HCT116 (cell line): Measurements from ENCODE around the gene CUEDC1. TPM values are rescaled to one million over a fixed set of nuclear protein-coding genes. Genes with fewer than 3 reads are reported as not detected.

ENCODE experiments used
- ATAC-seq: fragments of 200-7000 bp; cut with Tn5 transposase; 2 replicates; pipeline ENCODE4 v1.9.1; 2020; ENCODE audit warnings: mild to moderate bottlenecking, moderate library complexity
- BruUV-seq: library from RNA; stranded (reverse); fragments of 400-500 nt; replicated peaks from 2 replicates; lab custom pipeline; 2021; lab: Mats Ljungman, UMichigan
- CTCF ChIA-PET: fragments of 300-600 bp; sonication (Branson Sonifier 250); formaldehyde crosslinking; loops from one replicate; lab custom pipeline; 2021; ENCODE audit warnings: antibody characterized with exemption; lab: Charles Lee
- POLR2A ChIA-PET: fragments of 300-600, 350-600 bp; sonication (Branson Sonifier 250); formaldehyde crosslinking; loops from one replicate; lab custom pipeline; 2021; ENCODE audit warnings: antibody characterized with exemption; lab: Charles Lee
- RAD21 ChIA-PET, 2 experiments: fragments of 300-600 bp; sonication (Branson Sonifier 250); formaldehyde crosslinking; loops; one replicate each; lab custom pipeline; 2023; ENCODE audit warnings: low total read pairs in 2 of 2; ENCODE audit not compliant: uncharacterized antibody in 2 of 2, unreplicated experiment in 2 of 2, low non-redundant PET in 1 of 2; lab: Charles Lee
- DNase-seq: peaks from one replicate; pipeline ENCODE4 v3.0.0-alpha.2; 2010; ENCODE audit warnings: low read depth, low spot score
- H2AFZ ChIP-seq: fragments of 200-600 bp; shearing (Covaris generic), sonication (generic); 2 replicates; pipeline ENCODE4 v1.6.1; 2017; ENCODE audit warnings: low read depth, mixed run types, mixed read lengths, antibody characterized with exemption, low read length; ENCODE audit not compliant: poor library complexity, severe bottlenecking
- H3K27ac ChIP-seq: 2 replicates; pipeline ENCODE4 v1.5.1; 2012; ENCODE audit warnings: low read depth, low read length
- H3K27me3 ChIP-seq: fragments of 200-600 bp; sonication (generic); 2 replicates; pipeline ENCODE4 v1.6.1; 2016; ENCODE audit warnings: mixed run types, low read length, mixed read lengths; ENCODE audit not compliant: insufficient read depth
- H3K36me3 ChIP-seq, 2 experiments: fragments of 200-500 bp in 1 of 2; fragments of 200-600 bp in 1 of 2; sonication (Bioruptor generic) in 1 of 2; sonication (generic) in 1 of 2; 2 replicates each; pipeline versions ENCODE4 v1.5.1 to v1.6.1; 2014 to 2016; ENCODE audit warnings: low read length in 2 of 2, inconsistent platforms in 1 of 2, mixed read lengths in 1 of 2, mixed run types in 1 of 2; ENCODE audit not compliant: insufficient read depth in 2 of 2, control insufficient read depth in 1 of 2
- H3K4me1 ChIP-seq, 2 experiments: fragments of 200-600 bp in 1 of 2; sonication (generic) in 1 of 2; 2 replicates each; pipeline versions ENCODE4 v1.5.1 to v1.6.1; 2012 to 2017; ENCODE audit warnings: low read length in 2 of 2, inconsistent platforms in 1 of 2, mild to moderate bottlenecking in 1 of 2, mixed read lengths in 1 of 2, mixed run types in 1 of 2, moderate library complexity in 1 of 2; ENCODE audit not compliant: insufficient read depth in 2 of 2, control insufficient read depth in 1 of 2
- H3K4me2 ChIP-seq: fragments of 200-600 bp; sonication (generic); 2 replicates; pipeline ENCODE4 v1.6.1; 2017; ENCODE audit warnings: mixed run types, low read length, mixed read lengths
- H3K4me3 ChIP-seq, 2 experiments: fragments of 200-600 bp in 1 of 2; sonication (generic) in 1 of 2; replicated peaks in 1 of 2; 2 replicates each; pipeline ENCODE4 v1.5.1; 2011 to 2016; ENCODE audit warnings: low read length in 2 of 2, control low read depth in 1 of 2, low read depth in 1 of 2, mild to moderate bottlenecking in 1 of 2, mixed read lengths in 1 of 2, mixed run types in 1 of 2
- H3K79me2 ChIP-seq: fragments of 200-600 bp; sonication (generic); 2 replicates; pipeline ENCODE4 v1.6.1; 2017; ENCODE audit warnings: mild to moderate bottlenecking, mixed run types, low read length, moderate library complexity, mixed read lengths; ENCODE audit not compliant: insufficient read depth
- H3K9ac ChIP-seq: fragments of 200-600 bp; sonication (generic); 2 replicates; pipeline ENCODE4 v1.6.1; 2016; ENCODE audit warnings: low read length, mixed read lengths
- H3K9me2 ChIP-seq: fragments of 200-600 bp; sonication (generic), shearing (Covaris generic); 2 replicates; pipeline ENCODE4 v1.6.1; 2017; ENCODE audit warnings: mixed run types, mild to moderate bottlenecking, moderate library complexity; ENCODE audit not compliant: insufficient read depth
- H3K9me3 ChIP-seq, 2 experiments: fragments of 200-500 bp in 1 of 2; fragments of 200-600 bp in 1 of 2; sonication (Bioruptor generic) in 1 of 2; sonication (generic) in 1 of 2; 2 replicates each; pipeline ENCODE4 v1.6.1; 2014 to 2017; ENCODE audit warnings: low read length in 2 of 2, mixed read lengths in 2 of 2, inconsistent platforms in 1 of 2, low read depth in 1 of 2, mild to moderate bottlenecking in 1 of 2, mixed run types in 1 of 2, moderate library complexity in 1 of 2; ENCODE audit not compliant: control insufficient read depth in 1 of 2, insufficient read depth in 1 of 2
- H4K20me1 ChIP-seq: fragments of 200-600 bp; sonication (generic), shearing (Covaris generic); 2 replicates; pipeline ENCODE4 v1.6.1; 2017; ENCODE audit warnings: mixed run types, mild to moderate bottlenecking, moderate library complexity; ENCODE audit not compliant: insufficient read depth
- CBX3 ChIP-seq: IDR thresholded peaks from 2 replicates; pipeline ENCODE4 v1.6.1; 2012; ENCODE audit warnings: low read depth
- CEBPB ChIP-seq: IDR thresholded peaks from 2 replicates; pipeline ENCODE4 v1.6.1; 2012; ENCODE audit warnings: low read depth
- EGR1 ChIP-seq: IDR thresholded peaks from 2 replicates; pipeline ENCODE4 v1.6.1; 2012; ENCODE audit warnings: low read depth
- ELF1 ChIP-seq: IDR thresholded peaks from 2 replicates; pipeline ENCODE4 v1.6.1; 2012; ENCODE audit warnings: low read depth, borderline replicate concordance
- EZH2 ChIP-seq: fragments of 200-600 bp; sonication (generic); IDR thresholded peaks from 2 replicates; pipeline ENCODE4 v1.6.1; 2017; ENCODE audit warnings: antibody characterized with exemption, mixed run types
- EZH2phosphoT487 ChIP-seq: fragments of 200-600 bp; IDR thresholded peaks from 2 replicates; pipeline ENCODE4 v1.6.1; 2018; ENCODE audit warnings: antibody characterized with exemption, borderline replicate concordance
- FOSL1 ChIP-seq: IDR thresholded peaks from 2 replicates; pipeline ENCODE4 v1.6.1; 2012; ENCODE audit warnings: low read depth
- JUND ChIP-seq: IDR thresholded peaks from 2 replicates; pipeline ENCODE4 v1.6.1; 2012
- POLR2A ChIP-seq: IDR thresholded peaks from 2 replicates; pipeline ENCODE4 v1.7.0; 2011; ENCODE audit warnings: borderline replicate concordance; ENCODE audit not compliant: insufficient read depth, insufficient read length; ENCODE audit errors: extremely low read depth
- POLR2AphosphoS5 ChIP-seq: IDR thresholded peaks from 2 replicates; pipeline ENCODE4 v1.6.1; 2011; ENCODE audit warnings: mild to moderate bottlenecking, low read depth, low read length, moderate library complexity
- RAD21 ChIP-seq: IDR thresholded peaks from 2 replicates; pipeline ENCODE4 v1.6.1; 2012; ENCODE audit warnings: low read depth, mild to moderate bottlenecking
- SIN3A ChIP-seq: IDR thresholded peaks from 2 replicates; pipeline ENCODE4 v1.6.1; 2012; ENCODE audit warnings: low read depth
- SP1 ChIP-seq: IDR thresholded peaks from 2 replicates; pipeline ENCODE4 v1.6.1; 2012; ENCODE audit warnings: low read depth
- SRF ChIP-seq: IDR thresholded peaks from 2 replicates; pipeline ENCODE4 v1.6.1; 2012; ENCODE audit warnings: low read depth
- TCF7L2 ChIP-seq: IDR thresholded peaks from 2 replicates; pipeline ENCODE4 v1.7.0; 2011; ENCODE audit warnings: borderline replicate concordance, inconsistent platforms; ENCODE audit not compliant: insufficient read depth, insufficient read length; ENCODE audit errors: extremely low read depth
- YY1 ChIP-seq: IDR thresholded peaks from 2 replicates; pipeline ENCODE4 v1.6.1; 2011; ENCODE audit warnings: low read length, low read depth, moderate library complexity, mild to moderate bottlenecking; ENCODE audit not compliant: insufficient replicate concordance; ENCODE audit errors: extremely low read depth
- ZFX ChIP-seq: fragments of 450-650 bp; IDR thresholded peaks from 2 replicates; pipeline ENCODE4 v1.6.1; 2017
- ZNF274 ChIP-seq: fragments of 200-500 bp; sonication (Bioruptor generic); IDR thresholded peaks from 2 replicates; pipeline ENCODE4 v1.6.1; 2014; ENCODE audit warnings: mild to moderate bottlenecking, low read depth, low read length, inconsistent platforms
- intact Hi-C: fragments of 100-400 bp; cut with micrococcal nuclease; formaldehyde crosslinking; loops from 2 replicates; pipeline ENCODE4 v1.10.0; 2022
- total RNA-seq: library from RNA; stranded (reverse); gene quantifications from one replicate; pipeline ENCODE4 v1.2.1, GENCODE V29; 2021; ENCODE audit not compliant: unreplicated experiment
- TF ChIP-seq, protein P1 (sequence below): IDR thresholded peaks from 2 replicates; pipeline ENCODE4 v1.6.1; 2012; ENCODE audit warnings: low read depth
- TF ChIP-seq, protein P2 (sequence below), 3 experiments: fragments of 200-600 bp in 1 of 3; sonication (generic) in 1 of 3; IDR thresholded peaks in 2 of 3; conservative IDR thresholded peaks in 1 of 3; 2 replicates each; pipeline ENCODE4 v1.5.1; 2012 to 2017; ENCODE audit warnings: low read depth in 2 of 3, low read length in 2 of 3, antibody characterized with exemption in 1 of 3, borderline replicate concordance in 1 of 3, control low read depth in 1 of 3, mild to moderate bottlenecking in 1 of 3, mixed read lengths in 1 of 3, mixed run types in 1 of 3, moderate library complexity in 1 of 3; ENCODE audit not compliant: insufficient read depth in 1 of 3
- TF ChIP-seq, protein P3 (sequence below): IDR thresholded peaks from 2 replicates; pipeline ENCODE4 v1.6.1; 2012
- TF ChIP-seq, protein P4 (sequence below): IDR thresholded peaks from 2 replicates; pipeline ENCODE4 v1.6.1; 2012

Gene CUEDC1
- total RNA-seq, 1 experiment from 2014 or later, result 60.2 TPM

DNA sequence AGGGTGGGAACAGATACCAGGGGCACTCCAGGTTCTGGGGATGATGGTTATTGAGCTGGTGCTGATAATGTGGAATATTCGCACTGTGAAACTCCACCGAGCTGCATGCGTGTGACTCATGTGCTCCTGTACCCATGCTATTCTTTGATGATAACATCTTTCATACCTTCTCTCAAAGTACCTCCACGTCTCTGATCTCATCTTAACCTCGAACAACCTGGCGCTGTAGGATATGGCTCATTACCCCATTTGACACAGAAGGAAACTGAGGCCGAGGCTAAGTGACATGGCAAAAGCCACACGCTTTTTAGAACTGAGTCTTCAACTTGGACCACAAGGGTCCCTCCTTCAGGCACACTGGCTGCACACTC lies 75.1 kb downstream of the CUEDC1 start:
- H3K4me1 ChIP-seq, result peaks cover 67 to 87% of the 10 kb centered on the region in 2 experiments
- H3K36me3 ChIP-seq, result peaks cover 0 to 29% of the 10 kb centered on the region in 2 experiments; a peak in 2 of 4 replicates
- H2AFZ ChIP-seq, result no peak overlapping the region
- no peaks in the 10 kb centered on the region for H3K9me2 ChIP-seq
- peak overlapping the region; percentile 75 for H3K27ac ChIP-seq
- peaks cover 1% of the 10 kb centered on the region; the same call in 1 of the 2 replicates for H3K79me2 ChIP-seq
- no peaks in the 10 kb centered on the region for H3K27me3 ChIP-seq
- no peaks in the 10 kb centered on the region for H4K20me1 ChIP-seq
- peak overlapping the region; percentile 59 for H3K9ac ChIP-seq
- H3K4me2 ChIP-seq, result peak overlapping the region; percentile 67
- POLR2A ChIA-PET, result interaction anchor here (1.4 to 2.6 kb wide), 3 partner anchors 10 to 20 kb away, joined by 5 to 9 read pairs (median 8); no protein-coding TSS in a partner anchor
- intact Hi-C loops, result no loop called here
- ATAC-seq, result peak; percentile 41
- H3K9me3 ChIP-seq, result no peaks in the 10 kb centered on the region; a peak in 1 of 4 replicates
- RAD21 ChIA-PET, result interaction anchor here (0.9 to 2.3 kb wide), 5 partner anchors 12 to 120 kb away, joined by 3 to 8 read pairs (median 4); no protein-coding TSS in a partner anchor
- no TSS peak for BruUV-seq
- H3K4me3 ChIP-seq, result peak overlapping the region in 1 of 2 experiments; percentile 26; a peak in 1 of 4 replicates
- DNase-seq, result no peak
- CTCF ChIA-PET, result interaction anchor here (0.7 to 2.4 kb wide), 6 partner anchors 10 to 22 kb away, joined by 3 to 11 read pairs (median 4); no protein-coding TSS in a partner anchor
- TF ChIP-seq, protein P1, sequence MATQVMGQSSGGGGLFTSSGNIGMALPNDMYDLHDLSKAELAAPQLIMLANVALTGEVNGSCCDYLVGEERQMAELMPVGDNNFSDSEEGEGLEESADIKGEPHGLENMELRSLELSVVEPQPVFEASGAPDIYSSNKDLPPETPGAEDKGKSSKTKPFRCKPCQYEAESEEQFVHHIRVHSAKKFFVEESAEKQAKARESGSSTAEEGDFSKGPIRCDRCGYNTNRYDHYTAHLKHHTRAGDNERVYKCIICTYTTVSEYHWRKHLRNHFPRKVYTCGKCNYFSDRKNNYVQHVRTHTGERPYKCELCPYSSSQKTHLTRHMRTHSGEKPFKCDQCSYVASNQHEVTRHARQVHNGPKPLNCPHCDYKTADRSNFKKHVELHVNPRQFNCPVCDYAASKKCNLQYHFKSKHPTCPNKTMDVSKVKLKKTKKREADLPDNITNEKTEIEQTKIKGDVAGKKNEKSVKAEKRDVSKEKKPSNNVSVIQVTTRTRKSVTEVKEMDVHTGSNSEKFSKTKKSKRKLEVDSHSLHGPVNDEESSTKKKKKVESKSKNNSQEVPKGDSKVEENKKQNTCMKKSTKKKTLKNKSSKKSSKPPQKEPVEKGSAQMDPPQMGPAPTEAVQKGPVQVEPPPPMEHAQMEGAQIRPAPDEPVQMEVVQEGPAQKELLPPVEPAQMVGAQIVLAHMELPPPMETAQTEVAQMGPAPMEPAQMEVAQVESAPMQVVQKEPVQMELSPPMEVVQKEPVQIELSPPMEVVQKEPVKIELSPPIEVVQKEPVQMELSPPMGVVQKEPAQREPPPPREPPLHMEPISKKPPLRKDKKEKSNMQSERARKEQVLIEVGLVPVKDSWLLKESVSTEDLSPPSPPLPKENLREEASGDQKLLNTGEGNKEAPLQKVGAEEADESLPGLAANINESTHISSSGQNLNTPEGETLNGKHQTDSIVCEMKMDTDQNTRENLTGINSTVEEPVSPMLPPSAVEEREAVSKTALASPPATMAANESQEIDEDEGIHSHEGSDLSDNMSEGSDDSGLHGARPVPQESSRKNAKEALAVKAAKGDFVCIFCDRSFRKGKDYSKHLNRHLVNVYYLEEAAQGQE, result no peak
- TF ChIP-seq ZNF274, result no peak
- no peak for TF ChIP-seq EGR1
- TF ChIP-seq EZH2phosphoT487, result no peak
- peak; percentile 58 for TF ChIP-seq FOSL1
- TF ChIP-seq SRF, result no peak
- TF ChIP-seq JUND, result peak; percentile 75
- TF ChIP-seq ELF1, result no peak
- TF ChIP-seq POLR2A, result no peak
- TF ChIP-seq, protein P2, sequence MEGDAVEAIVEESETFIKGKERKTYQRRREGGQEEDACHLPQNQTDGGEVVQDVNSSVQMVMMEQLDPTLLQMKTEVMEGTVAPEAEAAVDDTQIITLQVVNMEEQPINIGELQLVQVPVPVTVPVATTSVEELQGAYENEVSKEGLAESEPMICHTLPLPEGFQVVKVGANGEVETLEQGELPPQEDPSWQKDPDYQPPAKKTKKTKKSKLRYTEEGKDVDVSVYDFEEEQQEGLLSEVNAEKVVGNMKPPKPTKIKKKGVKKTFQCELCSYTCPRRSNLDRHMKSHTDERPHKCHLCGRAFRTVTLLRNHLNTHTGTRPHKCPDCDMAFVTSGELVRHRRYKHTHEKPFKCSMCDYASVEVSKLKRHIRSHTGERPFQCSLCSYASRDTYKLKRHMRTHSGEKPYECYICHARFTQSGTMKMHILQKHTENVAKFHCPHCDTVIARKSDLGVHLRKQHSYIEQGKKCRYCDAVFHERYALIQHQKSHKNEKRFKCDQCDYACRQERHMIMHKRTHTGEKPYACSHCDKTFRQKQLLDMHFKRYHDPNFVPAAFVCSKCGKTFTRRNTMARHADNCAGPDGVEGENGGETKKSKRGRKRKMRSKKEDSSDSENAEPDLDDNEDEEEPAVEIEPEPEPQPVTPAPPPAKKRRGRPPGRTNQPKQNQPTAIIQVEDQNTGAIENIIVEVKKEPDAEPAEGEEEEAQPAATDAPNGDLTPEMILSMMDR (IDR thresholded peaks at IDR 0.05 in 2 of 3, conservative IDR thresholded peaks at IDR 0.05 in 1 of 3; ENCODE audit: borderline replicate concordance in 1 of 3, insufficient read depth in 1 of 3, low read depth in 2 of 3, low read length in 2 of 3), result no peak
- TF ChIP-seq, protein P3, sequence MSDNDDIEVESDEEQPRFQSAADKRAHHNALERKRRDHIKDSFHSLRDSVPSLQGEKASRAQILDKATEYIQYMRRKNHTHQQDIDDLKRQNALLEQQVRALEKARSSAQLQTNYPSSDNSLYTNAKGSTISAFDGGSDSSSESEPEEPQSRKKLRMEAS, result peak; percentile 83
- TF ChIP-seq RAD21, result no peak
- TF ChIP-seq YY1, result no peak
- peak; percentile 72 for TF ChIP-seq SP1
- peak; percentile 86 for TF ChIP-seq CBX3
- TF ChIP-seq, protein P4, sequence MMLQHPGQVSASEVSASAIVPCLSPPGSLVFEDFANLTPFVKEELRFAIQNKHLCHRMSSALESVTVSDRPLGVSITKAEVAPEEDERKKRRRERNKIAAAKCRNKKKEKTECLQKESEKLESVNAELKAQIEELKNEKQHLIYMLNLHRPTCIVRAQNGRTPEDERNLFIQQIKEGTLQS, result no peak
- peak; percentile 85 for TF ChIP-seq TCF7L2
- TF ChIP-seq POLR2AphosphoS5, result peak; percentile 35
- no peak for TF ChIP-seq ZFX
- TF ChIP-seq SIN3A, result no peak
- no peak for TF ChIP-seq EZH2
- no peak for TF ChIP-seq CEBPB
